Measurements from ENCODE around the gene CCR9.

CCR9 gene

DNA sequence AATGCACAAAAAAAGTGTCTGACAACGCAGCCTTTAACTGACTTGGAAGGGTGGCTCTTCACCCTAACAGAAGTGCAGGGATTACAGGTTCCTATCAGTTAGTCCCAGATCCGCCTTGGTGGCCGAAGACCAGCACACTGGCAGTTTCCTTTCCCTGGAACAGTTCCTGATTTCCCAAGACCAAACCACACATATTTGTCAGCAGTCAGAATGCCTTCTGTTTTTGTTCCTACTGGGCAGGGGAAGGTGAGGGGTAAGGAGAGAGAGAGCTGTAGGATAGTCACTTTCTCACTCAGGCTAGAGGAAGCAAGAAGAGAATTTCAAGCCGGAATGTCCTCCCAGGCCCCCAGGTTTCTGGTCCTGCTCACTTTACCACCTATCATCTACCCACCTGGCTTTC, 66.1 kb downstream of the CCR9 start:
- DNase-seq (ENCODE audit: low read depth in 2 of 2), result no peak
